ENCODE measurements around the gene ADAM22.

The ADAM22 gene

DNA sequence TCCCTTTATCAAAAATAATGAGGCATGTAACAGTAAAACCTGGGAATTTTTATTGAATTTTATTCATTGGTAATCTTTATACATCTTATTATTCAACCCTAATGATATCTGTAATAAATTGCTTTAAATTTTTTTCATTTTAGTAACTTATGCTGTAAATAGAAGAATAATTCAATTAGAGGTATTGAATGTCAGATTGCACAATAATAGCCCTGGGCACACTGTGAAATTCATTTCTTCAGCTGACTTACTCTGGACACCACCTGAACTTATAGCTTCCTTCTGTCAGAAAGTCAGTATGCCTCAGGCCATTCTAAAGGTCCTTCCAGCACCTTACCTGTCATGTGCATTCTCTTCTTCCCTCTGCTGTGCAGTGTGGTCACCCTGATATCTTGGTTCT lies 59.2 kb downstream of the ADAM22 start:
- H3K4me1 ChIP-seq (ENCODE audit: insufficient read depth, low read length): no peaks in the 10 kb centered on the region
- H3K9me3 ChIP-seq (ENCODE audit: control insufficient read depth, insufficient read depth, low read length): no peaks in the 10 kb centered on the region
- no peaks in the 10 kb centered on the region for H3K36me3 ChIP-seq (ENCODE audit: insufficient read depth, low read length)
- H3K9ac ChIP-seq (ENCODE audit: low read depth, low read length): no peak overlapping the region

DNA sequence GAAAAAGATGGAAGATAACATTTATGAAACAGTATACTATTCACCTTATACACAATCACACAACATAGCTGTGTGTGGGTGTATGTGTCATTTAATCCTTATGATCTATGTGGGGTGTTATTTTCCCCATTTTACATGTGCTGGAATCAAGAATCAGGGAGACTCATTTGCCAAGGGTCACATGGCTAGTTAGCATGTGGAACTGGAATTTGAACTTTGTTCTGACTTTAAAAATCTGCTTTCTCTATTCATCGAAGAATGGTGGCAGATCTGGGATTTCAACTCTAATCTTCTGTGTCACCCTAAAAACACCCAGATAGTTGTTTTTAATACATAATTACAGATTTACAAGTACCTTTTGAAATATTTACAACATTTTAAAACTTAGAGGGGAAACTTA lies 65.2 kb downstream of the ADAM22 start:
- Histone ChIP-seq H3K9ac (ENCODE audit: low read depth, low read length) (no peak overlapping the region), H3K9me3 (ENCODE audit: control insufficient read depth, insufficient read depth, low read length) (no peaks in the 10 kb centered on the region), H3K36me3 (ENCODE audit: insufficient read depth, low read length) (no peaks in the 10 kb centered on the region), H3K4me1 (ENCODE audit: insufficient read depth, low read length) (no peaks in the 10 kb centered on the region)

DNA sequence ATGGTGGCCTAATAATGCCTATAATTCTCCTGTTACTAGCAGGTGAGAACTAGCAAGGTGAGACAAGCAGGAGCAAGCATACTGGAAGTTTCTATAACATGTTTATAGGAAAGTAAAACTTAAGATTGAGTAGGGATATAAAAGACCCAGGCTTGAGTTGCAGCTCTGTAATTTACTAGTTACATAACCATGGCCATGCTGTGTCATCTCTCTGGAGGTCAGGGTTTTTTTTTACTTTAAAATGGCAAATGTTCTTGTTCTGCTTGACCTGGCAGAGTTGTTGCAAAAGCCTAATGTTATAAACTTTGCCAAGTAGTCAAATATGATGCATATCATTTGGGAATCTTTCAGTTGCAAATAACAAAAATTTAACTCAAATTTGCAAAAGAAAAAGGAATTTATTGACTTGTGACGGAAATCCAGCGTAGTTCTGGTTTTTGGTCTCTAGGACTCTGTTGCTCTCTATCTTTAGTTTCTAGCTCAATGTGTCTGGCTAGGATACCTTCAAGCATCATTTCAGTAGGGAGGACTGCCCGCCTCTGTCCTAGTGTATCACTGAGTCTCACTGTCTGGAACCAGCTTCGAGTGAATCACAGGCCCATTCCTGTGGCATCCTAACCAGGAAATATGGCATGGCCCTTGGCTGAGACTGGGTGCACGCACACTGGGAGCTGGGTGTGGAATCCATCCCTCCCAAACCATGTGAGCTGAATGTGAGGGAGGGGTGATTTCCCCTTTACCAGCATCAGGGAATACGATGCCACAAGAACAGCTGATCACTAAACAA lies 67.9 kb downstream of the ADAM22 start:
- Histone ChIP-seq H3K9ac (ENCODE audit: low read depth, low read length) (no peak overlapping the region), H3K36me3 (ENCODE audit: insufficient read depth, low read length) (no peaks in the 10 kb centered on the region), H3K9me3 (ENCODE audit: control insufficient read depth, insufficient read depth, low read length) (no peaks in the 10 kb centered on the region), H3K4me1 (ENCODE audit: insufficient read depth, low read length) (no peaks in the 10 kb centered on the region)

DNA sequence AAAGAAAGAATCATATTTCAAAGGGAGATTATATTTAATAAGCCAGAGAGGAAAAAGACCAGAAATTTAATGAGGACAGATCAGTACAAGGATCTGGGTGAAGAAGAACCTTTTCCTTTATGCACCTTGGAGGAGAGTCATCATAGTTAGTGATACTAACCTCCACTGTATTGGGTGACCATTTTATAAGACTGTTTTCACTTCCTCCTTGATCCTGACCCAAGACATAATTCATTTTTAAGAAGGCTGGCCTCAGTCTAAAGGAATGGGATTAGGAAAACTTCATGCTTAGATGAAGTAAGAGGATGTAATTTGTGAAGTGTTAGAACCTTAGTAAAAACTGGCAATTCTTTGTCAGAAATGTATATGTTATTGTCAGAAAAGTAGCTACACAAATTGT lies 68.6 kb downstream of the ADAM22 start:
- Histone ChIP-seq H3K9me3 (ENCODE audit: control insufficient read depth, insufficient read depth, low read length) (no peaks in the 10 kb centered on the region), H3K36me3 (ENCODE audit: insufficient read depth, low read length) (no peaks in the 10 kb centered on the region), H3K4me1 (ENCODE audit: insufficient read depth, low read length) (no peaks in the 10 kb centered on the region), H3K9ac (ENCODE audit: low read depth, low read length) (no peak overlapping the region)

DNA sequence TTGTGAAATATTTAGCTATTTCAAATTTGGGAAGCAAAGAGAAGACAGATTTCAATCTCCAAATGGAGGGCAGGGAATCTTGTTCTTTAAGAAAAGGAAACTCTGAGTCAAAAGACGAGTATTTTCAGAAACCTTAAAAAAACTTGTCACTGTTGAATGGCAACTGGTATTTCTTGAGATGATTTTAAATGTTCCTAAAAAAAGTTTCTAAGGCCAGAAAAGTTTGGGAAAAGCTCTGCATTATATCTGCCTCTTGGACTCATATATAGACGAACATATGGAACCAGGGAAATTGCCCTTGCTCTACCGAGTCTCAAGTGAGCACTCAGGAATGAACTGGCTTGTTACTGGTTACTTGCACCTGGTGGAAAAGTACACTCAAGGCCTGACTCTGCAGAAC lies 69.5 kb downstream of the ADAM22 start:
- H3K9me3 ChIP-seq (ENCODE audit: control insufficient read depth, insufficient read depth, low read length): no peaks in the 10 kb centered on the region
- no peaks in the 10 kb centered on the region for H3K4me1 ChIP-seq (ENCODE audit: insufficient read depth, low read length)
- H3K36me3 ChIP-seq (ENCODE audit: insufficient read depth, low read length): no peaks in the 10 kb centered on the region
- H3K9ac ChIP-seq (ENCODE audit: low read depth, low read length): no peak overlapping the region

DNA sequence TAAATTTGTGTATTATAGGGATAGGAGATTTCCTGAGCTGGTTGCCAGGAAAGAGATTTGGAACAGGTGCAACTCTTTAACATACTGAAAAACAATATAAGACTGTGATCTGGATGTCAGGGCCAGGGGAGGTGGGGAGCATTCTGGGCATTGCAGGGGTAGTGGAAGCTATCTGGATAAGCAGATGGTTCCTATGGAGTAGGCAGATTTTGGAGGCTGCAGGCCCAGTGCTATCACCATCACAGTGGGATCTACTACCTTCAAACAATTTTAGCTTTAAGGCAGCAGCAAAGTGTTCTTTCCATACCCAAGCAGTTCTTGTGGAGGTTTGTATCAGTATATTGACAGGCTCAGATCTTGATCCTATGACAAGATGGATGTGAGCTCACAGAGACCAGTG lies 71.1 kb downstream of the ADAM22 start:
- Histone ChIP-seq H3K9me3 (ENCODE audit: control insufficient read depth, insufficient read depth, low read length) (no peaks in the 10 kb centered on the region), H3K9ac (ENCODE audit: low read depth, low read length) (no peak overlapping the region), H3K36me3 (ENCODE audit: insufficient read depth, low read length) (no peaks in the 10 kb centered on the region), H3K4me1 (ENCODE audit: insufficient read depth, low read length) (no peaks in the 10 kb centered on the region)

DNA sequence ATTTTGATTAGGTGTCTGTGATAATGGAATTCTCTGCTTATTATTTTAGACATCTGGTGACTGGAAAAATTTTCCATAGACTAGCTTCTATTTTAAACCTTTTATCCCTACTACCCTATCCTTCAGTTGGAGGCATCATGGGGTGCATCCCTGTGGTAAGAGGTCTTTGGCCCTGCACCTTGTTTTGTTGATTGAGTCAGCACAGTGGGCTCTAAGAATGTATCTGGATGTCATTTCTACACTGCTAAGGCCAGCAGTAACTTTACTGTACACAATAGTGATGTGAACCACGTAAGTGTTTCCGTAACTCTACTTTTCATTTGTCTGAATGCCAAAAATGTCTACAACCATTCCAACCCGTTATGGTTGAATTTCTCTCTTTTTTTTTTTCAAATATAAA lies 75.6 kb downstream of the ADAM22 start:
- H3K9ac ChIP-seq (ENCODE audit: low read depth, low read length): no peak overlapping the region
- no peaks in the 10 kb centered on the region for H3K4me1 ChIP-seq (ENCODE audit: insufficient read depth, low read length)
- H3K9me3 ChIP-seq (ENCODE audit: control insufficient read depth, insufficient read depth, low read length): no peaks in the 10 kb centered on the region
- H3K36me3 ChIP-seq (ENCODE audit: insufficient read depth, low read length): no peaks in the 10 kb centered on the region

DNA sequence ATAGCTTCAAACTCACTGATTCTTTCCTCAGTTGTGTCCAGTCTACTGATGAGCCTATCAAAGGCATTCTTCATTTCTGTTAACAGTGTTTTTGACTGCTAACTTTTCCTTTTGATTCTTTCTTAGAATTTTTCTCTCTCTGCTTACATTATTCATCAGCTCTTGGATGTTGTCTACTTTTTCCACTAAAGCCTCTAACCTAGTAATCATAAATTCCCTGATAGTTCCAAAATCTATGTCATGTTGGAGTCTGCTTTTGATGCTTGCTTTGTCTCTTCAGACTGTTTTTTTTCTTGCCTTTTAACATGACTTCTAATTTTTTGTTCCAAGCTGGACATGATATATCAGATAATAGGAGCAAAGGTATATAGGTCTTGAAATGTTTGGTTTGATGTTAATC lies 78.0 kb downstream of the ADAM22 start:
- Histone ChIP-seq H3K4me1 (ENCODE audit: insufficient read depth, low read length) (no peaks in the 10 kb centered on the region), H3K36me3 (ENCODE audit: insufficient read depth, low read length) (no peaks in the 10 kb centered on the region), H3K9me3 (ENCODE audit: control insufficient read depth, insufficient read depth, low read length) (no peaks in the 10 kb centered on the region), H3K9ac (ENCODE audit: low read depth, low read length) (no peak overlapping the region)

DNA sequence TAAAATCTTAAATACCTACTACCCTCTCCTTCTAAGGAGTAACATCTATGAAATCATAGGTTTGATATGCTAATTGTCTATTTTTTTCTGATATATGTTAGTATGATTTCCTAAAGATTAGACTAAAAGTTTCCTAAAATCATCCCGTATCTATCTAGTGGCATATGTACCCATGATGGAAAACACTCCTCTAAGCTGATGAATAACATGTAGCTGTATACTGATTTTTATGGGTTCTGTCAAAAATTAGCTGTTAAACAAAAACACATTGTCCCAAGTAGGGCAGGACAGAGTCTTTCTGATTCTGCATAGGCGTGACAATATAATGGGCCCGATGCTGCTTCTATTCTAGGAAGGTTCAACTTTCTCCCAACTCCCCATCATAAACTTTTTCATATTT lies 79.9 kb downstream of the ADAM22 start:
- Histone ChIP-seq H3K36me3 (ENCODE audit: insufficient read depth, low read length) (no peaks in the 10 kb centered on the region), H3K4me1 (ENCODE audit: insufficient read depth, low read length) (no peaks in the 10 kb centered on the region), H3K9me3 (ENCODE audit: control insufficient read depth, insufficient read depth, low read length) (no peaks in the 10 kb centered on the region), H3K9ac (ENCODE audit: low read depth, low read length) (no peak overlapping the region)

DNA sequence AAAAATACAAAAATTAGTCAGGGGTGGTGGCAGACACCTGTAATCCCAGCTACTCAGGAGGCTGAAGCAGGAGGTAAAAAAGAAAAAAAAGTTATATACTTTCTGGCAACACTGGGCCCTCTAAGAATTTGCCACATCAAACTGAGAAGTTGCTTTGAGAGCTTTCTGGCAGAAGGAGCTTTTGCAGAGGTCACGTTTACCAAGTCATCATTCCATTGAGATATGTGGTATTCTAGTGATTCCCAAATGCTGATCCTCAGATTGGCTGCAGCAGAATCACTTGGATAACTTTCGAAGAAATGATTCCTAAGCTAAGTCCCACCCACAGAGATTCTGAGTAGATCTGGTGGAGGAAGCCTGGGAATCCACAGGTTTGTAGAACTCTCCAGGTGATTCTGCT lies 80.5 kb downstream of the ADAM22 start:
- Histone ChIP-seq H3K36me3 (ENCODE audit: insufficient read depth, low read length) (no peaks in the 10 kb centered on the region), H3K4me1 (ENCODE audit: insufficient read depth, low read length) (no peaks in the 10 kb centered on the region), H3K9ac (ENCODE audit: low read depth, low read length) (no peak overlapping the region), H3K9me3 (ENCODE audit: control insufficient read depth, insufficient read depth, low read length) (no peaks in the 10 kb centered on the region)

DNA sequence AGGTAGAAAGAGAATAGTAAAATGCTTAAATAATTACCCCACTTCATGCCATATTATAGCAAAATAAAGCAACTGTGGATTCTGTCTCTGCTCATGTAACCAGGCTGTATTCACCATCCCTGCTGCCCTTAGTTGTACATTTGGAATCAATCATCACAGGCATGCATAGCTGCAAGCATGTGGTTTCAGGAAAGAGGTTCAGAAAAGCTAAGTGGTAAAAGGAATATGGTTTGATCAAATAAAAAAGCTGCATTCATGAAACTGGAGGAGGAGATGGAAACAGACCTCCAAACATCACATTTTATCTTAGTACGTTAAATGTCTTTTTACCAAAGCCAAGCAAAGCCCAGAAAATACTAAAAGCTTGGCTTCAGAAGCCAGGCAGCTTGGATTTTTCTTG lies 81.3 kb downstream of the ADAM22 start:
- Histone ChIP-seq H3K9me3 (ENCODE audit: control insufficient read depth, insufficient read depth, low read length) (no peaks in the 10 kb centered on the region), H3K4me1 (ENCODE audit: insufficient read depth, low read length) (no peaks in the 10 kb centered on the region), H3K36me3 (ENCODE audit: insufficient read depth, low read length) (no peaks in the 10 kb centered on the region), H3K9ac (ENCODE audit: low read depth, low read length) (no peak overlapping the region)

DNA sequence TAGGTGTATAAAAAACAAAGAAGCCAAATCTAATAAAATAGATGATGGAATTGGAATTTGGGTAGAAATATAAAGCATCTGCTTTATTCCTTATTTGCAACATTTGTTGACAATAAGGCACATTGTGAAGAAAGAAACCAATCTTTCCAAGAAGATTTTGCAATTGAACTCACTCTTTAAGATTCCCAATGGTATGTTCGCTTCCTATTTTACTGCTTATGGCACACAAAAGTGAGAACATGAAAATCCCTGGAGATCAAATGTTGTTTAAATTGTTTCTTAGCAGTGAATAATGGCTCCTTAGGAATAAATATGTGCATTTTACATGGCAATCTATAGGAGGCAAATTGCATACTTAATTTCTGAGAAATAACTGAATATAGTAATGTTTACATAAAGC lies 84.5 kb downstream of the ADAM22 start:
- H3K9me3 ChIP-seq (ENCODE audit: control insufficient read depth, insufficient read depth, low read length): no peaks in the 10 kb centered on the region
- no peaks in the 10 kb centered on the region for H3K4me1 ChIP-seq (ENCODE audit: insufficient read depth, low read length)
- no peaks in the 10 kb centered on the region for H3K36me3 ChIP-seq (ENCODE audit: insufficient read depth, low read length)
- H3K9ac ChIP-seq (ENCODE audit: low read depth, low read length): no peak overlapping the region

DNA sequence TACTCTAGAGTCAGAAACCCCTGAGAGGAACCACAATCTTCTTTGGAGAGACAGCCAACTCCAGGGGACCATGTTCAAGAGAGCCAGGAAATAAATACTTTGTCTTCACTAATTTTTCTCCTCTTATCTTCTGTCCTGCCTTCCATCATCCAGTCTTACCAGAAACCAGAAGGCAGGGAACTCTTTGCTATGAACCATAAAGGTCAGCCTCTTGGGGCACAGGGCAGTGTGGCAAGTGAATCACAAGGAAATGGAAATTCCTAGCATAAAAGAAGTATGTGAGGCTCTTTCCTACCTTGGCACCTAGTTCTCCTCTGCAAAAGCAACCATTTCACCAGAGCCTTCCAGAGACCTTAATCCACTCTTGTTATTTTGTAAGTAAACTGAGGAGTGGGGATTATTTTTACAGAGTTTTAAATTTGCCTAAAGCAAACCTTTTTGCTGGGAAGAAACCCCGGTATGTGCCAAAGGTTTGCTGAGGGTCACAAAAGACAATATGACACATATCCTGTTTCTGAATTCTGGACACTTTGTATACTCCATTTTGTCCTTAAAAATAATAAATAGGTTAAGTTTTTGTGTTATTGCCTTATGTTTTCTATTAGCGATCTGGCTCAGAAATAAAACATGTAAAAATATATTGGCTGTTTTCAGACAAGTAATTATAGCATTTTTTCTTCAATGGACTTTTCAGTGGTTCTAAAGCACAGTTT lies 87.1 kb downstream of the ADAM22 start:
- Histone ChIP-seq H3K4me1 (ENCODE audit: insufficient read depth, low read length) (no peaks in the 10 kb centered on the region), H3K36me3 (ENCODE audit: insufficient read depth, low read length) (no peaks in the 10 kb centered on the region), H3K9ac (ENCODE audit: low read depth, low read length) (no peak overlapping the region), H3K9me3 (ENCODE audit: control insufficient read depth, insufficient read depth, low read length) (no peaks in the 10 kb centered on the region)

DNA sequence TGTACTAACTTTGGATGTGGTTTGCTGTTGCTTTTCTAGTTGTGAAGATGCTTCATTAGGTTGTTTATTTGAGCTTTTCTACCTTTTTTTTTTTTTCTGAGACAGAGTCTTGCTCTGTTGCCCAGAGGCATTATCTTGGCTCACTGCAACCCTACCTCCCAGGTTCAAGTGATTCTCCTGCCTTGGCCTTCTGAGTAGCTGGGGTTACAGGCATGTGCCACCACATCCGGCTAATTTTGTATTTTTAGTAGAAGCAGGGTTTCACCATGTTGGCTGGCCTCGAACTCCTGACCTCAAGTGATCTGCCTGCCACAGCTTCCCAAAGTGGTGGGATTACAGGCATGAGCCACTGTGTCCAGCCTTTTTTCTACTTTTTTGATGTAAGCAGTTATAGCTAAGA lies 93.7 kb downstream of the ADAM22 start:
- Histone ChIP-seq H3K4me1 (ENCODE audit: insufficient read depth, low read length) (no peaks in the 10 kb centered on the region), H3K9me3 (ENCODE audit: control insufficient read depth, insufficient read depth, low read length) (peaks cover 4% of the 10 kb centered on the region; the same call in 1 of the 2 replicates), H3K36me3 (ENCODE audit: insufficient read depth, low read length) (no peaks in the 10 kb centered on the region), H3K9ac (ENCODE audit: low read depth, low read length) (no peak overlapping the region)

DNA sequence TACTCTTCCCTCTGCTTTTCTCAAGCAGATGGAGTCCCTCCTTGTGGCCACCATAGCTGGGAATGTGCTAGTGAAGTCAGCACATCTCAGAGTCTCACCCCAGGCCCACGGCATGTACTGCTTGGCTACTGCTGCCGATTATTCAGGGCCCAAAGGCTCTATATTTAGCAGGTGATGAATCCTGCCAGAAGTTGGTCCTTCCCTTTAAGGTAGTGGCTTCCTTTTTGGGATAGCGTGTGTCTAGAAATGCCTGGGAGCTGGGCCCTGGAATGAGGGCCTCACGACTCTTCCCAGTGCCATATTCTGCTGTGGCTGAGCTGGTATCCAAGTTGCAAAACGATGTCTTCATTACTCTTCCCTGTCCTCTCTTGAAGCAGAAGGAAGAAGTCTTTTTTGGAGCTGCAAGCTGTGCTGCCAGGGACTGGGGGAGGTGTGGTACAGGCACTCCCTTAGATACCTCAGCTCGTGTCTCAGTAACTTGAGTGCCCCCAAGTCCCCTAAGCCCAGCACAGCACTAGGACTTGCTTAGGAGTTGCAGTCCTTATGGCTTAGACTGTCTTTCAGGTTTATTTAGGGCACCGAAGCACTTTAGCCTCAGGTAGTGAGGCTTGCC lies 100.1 kb downstream of the ADAM22 start:
- Histone ChIP-seq H3K9me3 (ENCODE audit: control insufficient read depth, insufficient read depth, low read length) (peaks cover 4% of the 10 kb centered on the region; the same call in 1 of the 2 replicates), H3K4me1 (ENCODE audit: insufficient read depth, low read length) (no peaks in the 10 kb centered on the region), H3K36me3 (ENCODE audit: insufficient read depth, low read length) (no peaks in the 10 kb centered on the region), H3K9ac (ENCODE audit: low read depth, low read length) (no peak overlapping the region)
